ENCODE results near the gene SNX2.

DNA sequence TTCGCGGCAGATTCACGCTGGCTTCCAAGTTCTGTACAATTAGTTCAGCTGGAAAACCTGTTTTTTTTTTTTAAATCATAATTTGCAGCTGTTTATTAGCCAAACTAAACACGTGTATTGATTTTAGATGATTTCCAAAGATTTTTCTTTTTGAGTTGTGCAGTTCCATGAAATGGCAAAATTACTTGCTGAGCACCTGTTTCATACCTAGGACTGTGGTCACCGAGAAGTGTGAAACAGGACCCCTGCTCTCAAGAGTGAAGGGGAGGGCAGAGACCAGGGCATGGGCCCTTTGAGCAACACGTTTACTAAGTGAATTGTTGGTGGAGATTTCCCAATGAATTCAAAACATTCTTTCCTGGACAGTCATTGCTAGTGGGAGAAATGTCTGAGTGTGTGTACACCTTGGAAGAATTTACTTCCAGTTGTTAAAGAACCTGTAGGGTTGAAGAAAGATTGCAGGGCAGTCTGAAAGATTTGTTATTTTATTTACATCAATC is 71.2 kb downstream of the SNX2 start:
- no peak for TF ChIP-seq POLR2A (IDR thresholded peaks at IDR 0.05)
- TF ChIP-seq, protein P1, sequence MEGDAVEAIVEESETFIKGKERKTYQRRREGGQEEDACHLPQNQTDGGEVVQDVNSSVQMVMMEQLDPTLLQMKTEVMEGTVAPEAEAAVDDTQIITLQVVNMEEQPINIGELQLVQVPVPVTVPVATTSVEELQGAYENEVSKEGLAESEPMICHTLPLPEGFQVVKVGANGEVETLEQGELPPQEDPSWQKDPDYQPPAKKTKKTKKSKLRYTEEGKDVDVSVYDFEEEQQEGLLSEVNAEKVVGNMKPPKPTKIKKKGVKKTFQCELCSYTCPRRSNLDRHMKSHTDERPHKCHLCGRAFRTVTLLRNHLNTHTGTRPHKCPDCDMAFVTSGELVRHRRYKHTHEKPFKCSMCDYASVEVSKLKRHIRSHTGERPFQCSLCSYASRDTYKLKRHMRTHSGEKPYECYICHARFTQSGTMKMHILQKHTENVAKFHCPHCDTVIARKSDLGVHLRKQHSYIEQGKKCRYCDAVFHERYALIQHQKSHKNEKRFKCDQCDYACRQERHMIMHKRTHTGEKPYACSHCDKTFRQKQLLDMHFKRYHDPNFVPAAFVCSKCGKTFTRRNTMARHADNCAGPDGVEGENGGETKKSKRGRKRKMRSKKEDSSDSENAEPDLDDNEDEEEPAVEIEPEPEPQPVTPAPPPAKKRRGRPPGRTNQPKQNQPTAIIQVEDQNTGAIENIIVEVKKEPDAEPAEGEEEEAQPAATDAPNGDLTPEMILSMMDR (IDR thresholded peaks at IDR 0.05) = no peak
